Measurements from ENCODE around the gene CHMP4B.

The CHMP4B gene

DNA sequence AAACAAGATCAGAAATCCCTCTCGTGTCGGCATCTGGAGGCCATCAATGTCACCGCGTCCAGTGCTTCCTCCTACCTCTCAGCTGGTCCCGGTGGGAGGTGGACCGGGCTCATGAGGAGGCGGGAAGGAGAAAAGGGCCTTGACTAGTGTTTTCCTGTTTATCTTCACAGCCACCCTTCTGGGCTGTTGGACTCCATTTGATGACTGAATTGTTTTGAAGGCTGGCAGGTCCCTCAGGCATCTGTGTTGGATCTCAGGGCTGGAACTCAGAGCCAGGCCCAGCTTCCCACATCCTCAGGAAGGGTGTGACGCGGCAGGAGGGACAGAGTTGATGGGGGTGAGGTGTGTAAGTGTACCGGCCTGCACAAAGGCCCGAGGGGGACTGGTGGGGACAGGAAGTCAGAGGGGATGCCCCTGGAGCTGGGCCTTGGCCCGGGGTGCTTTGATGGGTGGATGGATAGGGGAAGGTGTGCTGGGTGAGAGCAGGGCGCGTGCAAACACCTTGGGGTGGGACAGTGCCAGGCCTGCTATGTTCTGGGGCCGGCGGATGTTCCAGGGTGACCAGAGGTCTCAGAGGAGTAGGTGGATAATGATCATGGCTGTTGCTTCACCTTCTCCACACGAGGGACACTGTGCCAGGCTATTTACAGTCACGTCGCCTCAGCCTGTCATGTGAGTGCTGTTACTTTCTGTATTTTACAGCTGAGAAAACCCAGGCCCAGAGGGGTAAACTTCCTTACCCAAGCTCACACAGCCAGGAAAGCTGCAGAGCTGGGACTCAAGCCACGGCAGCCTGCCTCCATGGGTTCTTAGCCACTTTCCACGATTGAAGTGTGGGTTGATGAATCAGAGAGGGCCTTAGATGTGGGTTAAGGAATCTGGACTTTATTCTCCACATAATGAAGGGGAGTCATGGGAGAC, 17.9 kb upstream of the CHMP4B start:
- H3K4me3 ChIP-seq (ENCODE audit: low read length): no peak overlapping the region
- TF ChIP-seq CTCF (IDR thresholded peaks at IDR 0.05; ENCODE audit: insufficient read depth, low read depth, low read length, missing control alignments): no peak
- no peak for DNase-seq (ENCODE audit: low read depth)

DNA sequence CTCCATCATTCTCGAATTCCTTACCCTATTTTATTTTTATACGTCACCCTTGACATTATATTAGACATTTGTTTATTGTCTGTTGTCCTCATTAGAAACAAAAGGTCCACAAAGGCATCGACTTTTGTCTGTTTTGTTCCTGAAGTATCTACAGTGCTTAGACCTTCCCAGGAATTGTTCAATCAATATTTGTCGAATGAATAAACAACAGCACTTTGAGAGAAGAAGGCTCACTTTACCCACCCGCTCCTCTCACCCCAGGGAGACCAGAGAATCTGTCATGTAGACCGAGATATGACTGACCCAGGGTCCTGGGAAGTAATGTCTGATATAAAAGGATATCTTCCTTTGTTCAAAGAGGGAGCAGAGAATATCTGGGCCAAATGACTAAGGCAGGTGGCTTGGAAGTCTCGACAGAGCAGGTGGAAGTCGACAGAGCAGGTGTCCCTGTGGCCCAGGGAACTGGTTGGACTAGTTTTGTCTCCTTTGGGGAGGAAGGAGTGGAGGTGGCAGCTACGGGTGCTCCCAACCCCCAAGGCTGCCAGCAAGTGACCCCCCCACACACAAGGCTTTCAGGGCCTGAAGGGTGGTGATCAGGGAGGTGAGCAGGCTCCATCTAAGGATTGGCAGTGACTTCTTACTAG, 14.8 kb upstream of the CHMP4B start:
- H3K4me3 ChIP-seq (ENCODE audit: low read length): no peak overlapping the region
- DNase-seq (ENCODE audit: low read depth): peak; percentile 75
- no peak for TF ChIP-seq CTCF (IDR thresholded peaks at IDR 0.05; ENCODE audit: insufficient read depth, low read depth, low read length, missing control alignments)

DNA sequence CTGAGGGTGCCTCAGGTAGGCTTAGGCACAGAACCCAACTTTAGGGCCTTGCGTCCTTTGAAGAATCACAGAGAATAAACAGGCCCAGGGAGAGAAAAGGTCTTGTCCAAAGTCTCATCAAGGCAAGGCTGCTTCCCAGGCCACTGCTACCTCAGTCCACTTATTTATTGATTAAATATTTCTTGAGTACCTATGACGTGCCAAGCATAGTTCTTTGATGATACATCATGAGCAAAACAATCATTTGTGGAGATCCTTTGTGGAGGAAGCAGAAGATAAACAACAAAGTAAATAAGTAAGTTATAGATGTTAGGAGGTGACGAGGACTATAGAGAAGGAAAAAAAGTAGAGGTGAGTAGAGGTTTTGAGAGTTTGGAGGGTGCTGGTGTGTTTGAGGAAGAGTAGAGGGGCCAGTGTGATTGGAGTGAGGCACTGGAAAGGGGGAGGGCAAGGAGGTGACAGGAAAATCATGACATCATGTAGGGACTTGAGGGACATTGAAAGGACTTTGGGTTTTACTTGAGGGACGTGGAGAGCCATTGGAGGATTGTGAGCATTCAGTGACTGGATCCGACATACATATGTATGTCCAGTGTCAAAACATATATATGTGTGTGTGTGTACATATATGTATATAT, 14.1 kb upstream of the CHMP4B start:
- H3K4me3 ChIP-seq (ENCODE audit: low read length): no peak overlapping the region
- DNase-seq (ENCODE audit: low read depth): peak; percentile 36
- no peak for TF ChIP-seq CTCF (IDR thresholded peaks at IDR 0.05; ENCODE audit: insufficient read depth, low read depth, low read length, missing control alignments)

DNA sequence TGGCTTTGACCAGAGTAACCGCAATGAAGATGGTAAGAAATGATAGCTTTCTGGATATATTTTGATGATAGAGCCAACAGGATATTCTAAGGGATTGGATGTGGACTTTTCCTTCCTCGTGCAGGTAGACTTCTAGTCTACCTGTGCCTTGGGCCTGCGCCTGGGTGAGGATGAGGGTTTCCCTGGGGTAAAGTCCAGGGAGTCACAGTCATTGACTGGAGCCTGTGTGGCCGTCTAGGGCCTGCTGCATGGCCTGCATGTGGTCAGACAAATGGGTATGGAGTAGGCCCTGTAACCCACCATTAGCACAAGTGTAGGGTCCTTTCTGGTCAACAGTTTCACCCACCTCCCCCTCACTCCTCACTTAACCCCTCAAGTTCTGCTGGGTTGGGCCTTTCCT, 12.7 kb upstream of the CHMP4B start:
- no peak for TF ChIP-seq CTCF (IDR thresholded peaks at IDR 0.05; ENCODE audit: insufficient read depth, low read depth, low read length, missing control alignments)
- DNase-seq (ENCODE audit: low read depth): no peak
- H3K4me3 ChIP-seq (ENCODE audit: low read length): no peak overlapping the region

GRCh38 chr20:33803921-33804337, 7.2 kb upstream of the CHMP4B start:
- H3K4me3 ChIP-seq (ENCODE audit: low read length): no peak overlapping the region
- peak; percentile 83 for DNase-seq (ENCODE audit: low read depth)
- no peak for TF ChIP-seq CTCF (IDR thresholded peaks at IDR 0.05; ENCODE audit: insufficient read depth, low read depth, low read length, missing control alignments)

GRCh38 chr20:33808388-33808787, 2.8 kb upstream of the CHMP4B start:
- TF ChIP-seq CTCF (IDR thresholded peaks at IDR 0.05; ENCODE audit: insufficient read depth, low read depth, low read length, missing control alignments): no peak
- DNase-seq (ENCODE audit: low read depth): no peak
- H3K4me3 ChIP-seq (ENCODE audit: low read length): no peak overlapping the region

Measured in epithelial cell of esophagus (primary cell).